HL-60 (cell line): ENCODE data around the gene MARCHF2.

Source experiments
- CTCF ChIP-seq: IDR thresholded peaks from one replicate; pipeline ENCODE4 v1.5.1; 2011; ENCODE audit warnings: low read length, control low read depth, inconsistent platforms; ENCODE audit not compliant: insufficient read depth
- REST ChIP-seq: IDR thresholded peaks from 2 replicates; pipeline ENCODE4 v1.6.1; 2012; ENCODE audit warnings: low read depth; ENCODE audit not compliant: insufficient replicate concordance
- SPI1 ChIP-seq: IDR thresholded peaks from 2 replicates; pipeline ENCODE4 v1.6.1; 2012; ENCODE audit warnings: low read depth, mild to moderate bottlenecking, borderline replicate concordance

GRCh38 chr19:8483165-8483564 is 70.1 kb downstream of the MARCHF2 start:
- TF ChIP-seq CTCF = no peak
- no peak for TF ChIP-seq REST
- no peak for TF ChIP-seq SPI1
